IMR-90 (cell line): ENCODE measurements around the gene ZNF726. TPM values are rescaled to one million over a fixed set of nuclear protein-coding genes. Genes with fewer than 3 reads are reported as not detected.

Source experiments
- ATAC-seq: fragments of 200-7000 bp; cut with Tn5 transposase; 2 replicates; pipeline ENCODE4 v1.9.1; 2020; ENCODE audit warnings: low read depth, mild to moderate bottlenecking, moderate library complexity
- BruUV-seq: library from RNA; stranded (reverse); fragments of 400-500 nt; replicated peaks from 2 replicates; lab custom pipeline; 2021; lab: Mats Ljungman, UMichigan
- CTCF ChIA-PET: fragments of 300-600 bp; formaldehyde crosslinking; extraction: SDS; loops from one replicate; lab custom pipeline; 2021; ENCODE audit warnings: antibody characterized with exemption; lab: Yijun Ruan, JAX
- POLR2A ChIA-PET: fragments of 300-600 bp; sonication (Branson Sonifier 250); formaldehyde crosslinking; loops from one replicate; lab custom pipeline; 2022; ENCODE audit warnings: antibody characterized with exemption; ENCODE audit not compliant: unreplicated experiment; lab: Charles Lee
- DNase-seq: peaks from one replicate; pipeline ENCODE4 v3.0.0; 2013
- H2AFZ ChIP-seq: replicated peaks from 2 replicates; pipeline ENCODE3; 2013; ENCODE audit warnings: low read length, mild to moderate bottlenecking; ENCODE audit not compliant: poor library complexity
- H2AK5ac ChIP-seq: 2 replicates; pipeline ENCODE4 v1.6.1; 2013; ENCODE audit warnings: low read depth, low read length, inconsistent platforms
- H2AK9ac ChIP-seq: replicated peaks from 2 replicates; pipeline ENCODE3; 2013; ENCODE audit warnings: mild to moderate bottlenecking, low read depth, low read length, moderate library complexity; ENCODE audit not compliant: poor library complexity
- H2BK120ac ChIP-seq: 2 replicates; pipeline ENCODE4 v1.6.1; 2013; ENCODE audit warnings: low read depth, low read length, inconsistent platforms
- H2BK15ac ChIP-seq: 3 replicates; pipeline ENCODE4 v1.6.1; 2013; ENCODE audit warnings: low read depth, low read length, inconsistent platforms
- H2BK20ac ChIP-seq: 2 replicates; pipeline ENCODE4 v1.6.1; 2013; ENCODE audit warnings: low read depth, mild to moderate bottlenecking, inconsistent platforms, low read length, moderate library complexity
- H2BK5ac ChIP-seq: 2 replicates; pipeline ENCODE4 v1.6.1; 2013; ENCODE audit warnings: mild to moderate bottlenecking, low read depth, low read length, inconsistent platforms; ENCODE audit not compliant: poor library complexity, severe bottlenecking
- H3K14ac ChIP-seq: replicated peaks from 2 replicates; pipeline ENCODE4 v1.6.1; 2013; ENCODE audit warnings: low read depth, low read length, inconsistent platforms
- H3K18ac ChIP-seq: 2 replicates; pipeline ENCODE4 v1.6.1; 2013; ENCODE audit warnings: low read depth, low read length, control low read depth
- H3K23ac ChIP-seq: 2 replicates; pipeline ENCODE4 v1.6.1; 2013; ENCODE audit warnings: low read depth, low read length, inconsistent platforms
- H3K27ac ChIP-seq: 2 replicates; pipeline ENCODE4 v1.5.1; 2013; ENCODE audit warnings: mild to moderate bottlenecking, control low read depth, low read length; ENCODE audit not compliant: insufficient read depth
- H3K27me3 ChIP-seq: 2 replicates; pipeline ENCODE4 v1.6.1; 2013; ENCODE audit warnings: low read length; ENCODE audit not compliant: control insufficient read depth, insufficient read depth
- H3K36me3 ChIP-seq: 2 replicates; pipeline ENCODE4 v1.6.1; 2013; ENCODE audit warnings: low read length, mixed read lengths; ENCODE audit not compliant: control insufficient read depth, insufficient read depth
- H3K4ac ChIP-seq: 2 replicates; pipeline ENCODE4 v1.6.1; 2013; ENCODE audit warnings: low read depth, low read length, inconsistent platforms
- H3K4me1 ChIP-seq: 2 replicates; pipeline ENCODE4 v1.6.1; 2013; ENCODE audit warnings: low read length, mixed read lengths; ENCODE audit not compliant: control insufficient read depth, insufficient read depth
- H3K4me2 ChIP-seq: 2 replicates; pipeline ENCODE4 v1.6.1; 2013; ENCODE audit warnings: low read depth, mild to moderate bottlenecking, control low read depth, low read length, moderate library complexity
- H3K4me3 ChIP-seq: 2 replicates; pipeline ENCODE4 v1.5.1; 2013; ENCODE audit warnings: low read depth, mild to moderate bottlenecking, control low read depth, low read length, moderate library complexity; ENCODE audit not compliant: insufficient read depth
- H3K56ac ChIP-seq: 2 replicates; pipeline ENCODE4 v1.6.1; 2013; ENCODE audit warnings: low read length, inconsistent platforms; ENCODE audit not compliant: insufficient read depth; ENCODE audit errors: extremely low read depth
- H3K79me1 ChIP-seq, 2 experiments: 2 replicates each; pipeline ENCODE4 v1.6.1; 2013; ENCODE audit warnings: low read length in 2 of 2, inconsistent platforms in 1 of 2, low read depth in 1 of 2
- H3K9ac ChIP-seq: 2 replicates; pipeline ENCODE4 v1.6.1; 2013; ENCODE audit warnings: low read depth, low read length, control low read depth
- H3K9me1 ChIP-seq: 2 replicates; pipeline ENCODE4 v1.6.1; 2013; ENCODE audit warnings: low read length, inconsistent platforms; ENCODE audit not compliant: insufficient read depth
- H3K9me3 ChIP-seq: 2 replicates; pipeline ENCODE4 v1.6.1; 2013; ENCODE audit warnings: low read length; ENCODE audit not compliant: control insufficient read depth, insufficient read depth
- H4K20me1 ChIP-seq: 2 replicates; pipeline ENCODE4 v1.6.1; 2013; ENCODE audit warnings: low read length, inconsistent platforms; ENCODE audit not compliant: insufficient read depth
- H4K5ac ChIP-seq: 2 replicates; pipeline ENCODE4 v1.6.1; 2013; ENCODE audit warnings: mild to moderate bottlenecking, low read depth, low read length, control low read depth
- H4K8ac ChIP-seq, 2 experiments: 2 replicates each; pipeline ENCODE4 v1.6.1; 2013; ENCODE audit warnings: low read depth in 2 of 2, low read length in 2 of 2, control low read depth in 1 of 2, inconsistent platforms in 1 of 2
- H4K91ac ChIP-seq: 2 replicates; pipeline ENCODE4 v1.6.1; 2013; ENCODE audit warnings: low read depth, low read length, inconsistent platforms; ENCODE audit not compliant: insufficient read depth
- BHLHE40 ChIP-seq: fragments of 150-350 bp; IDR thresholded peaks from 2 replicates; pipeline ENCODE4 v1.6.1; 2016; ENCODE audit warnings: mild to moderate bottlenecking, low read depth, low read length
- CEBPB ChIP-seq: IDR thresholded peaks from 2 replicates; pipeline ENCODE4 v1.6.1; 2012; ENCODE audit warnings: low read depth, low read length, improper control_type of control experiment
- CHD1 ChIP-seq: IDR thresholded peaks from 2 replicates; pipeline ENCODE4 v1.6.1; 2012; ENCODE audit warnings: low read depth, low read length, improper control_type of control experiment
- FOS ChIP-seq: fragments of 150-350 bp; IDR thresholded peaks from 2 replicates; pipeline ENCODE4 v1.6.1; 2016; ENCODE audit warnings: low read depth, low read length
- MAFK ChIP-seq: IDR thresholded peaks from 2 replicates; pipeline ENCODE4 v1.6.1; 2012; ENCODE audit warnings: low read depth, low read length, improper control_type of control experiment
- MAZ ChIP-seq: IDR thresholded peaks from 2 replicates; pipeline ENCODE4 v1.6.1; 2012; ENCODE audit warnings: low read depth, mild to moderate bottlenecking, low read length, improper control_type of control experiment, moderate library complexity, borderline replicate concordance
- MXI1 ChIP-seq: IDR thresholded peaks from 2 replicates; pipeline ENCODE4 v1.6.1; 2012; ENCODE audit warnings: low read depth, mild to moderate bottlenecking, low read length, moderate library complexity, borderline replicate concordance
- NFE2L2 ChIP-seq: fragments of 150-350 bp; IDR thresholded peaks from 2 replicates; pipeline ENCODE4 v1.6.1; 2016; ENCODE audit warnings: low read depth, mild to moderate bottlenecking, low read length
- POLR2A ChIP-seq: IDR thresholded peaks from 2 replicates; pipeline ENCODE4 v1.6.1; 2012; ENCODE audit warnings: mild to moderate bottlenecking, low read depth, low read length
- RAD21 ChIP-seq: IDR thresholded peaks from 2 replicates; pipeline ENCODE4 v1.6.1; 2012; ENCODE audit warnings: low read length, improper control_type of control experiment
- RCOR1 ChIP-seq: IDR thresholded peaks from 2 replicates; pipeline ENCODE4 v1.6.1; 2012; ENCODE audit warnings: mild to moderate bottlenecking, low read length, improper control_type of control experiment; ENCODE audit not compliant: insufficient replicate concordance
- RFX5 ChIP-seq: IDR thresholded peaks from 2 replicates; pipeline ENCODE4 v1.8.0; 2012; ENCODE audit warnings: low read depth, mild to moderate bottlenecking, low read length, moderate library complexity
- SMC3 ChIP-seq: fragments of 150-350 bp; IDR thresholded peaks from 2 replicates; pipeline ENCODE4 v1.6.1; 2016; ENCODE audit warnings: low read depth, mild to moderate bottlenecking, antibody characterized with exemption, low read length, moderate library complexity
- WGBS, 2 experiments: methylation state at CpG; one replicate each; pipeline versions ENCODE4 v1.1.5 to v1.1.7; 2013; ENCODE audit warnings: missing lambda C conversion rate in 2 of 2; ENCODE audit not compliant: insufficient read length in 1 of 2; ENCODE audit errors: extremely low coverage in 2 of 2; 5-methylcytosine and 5-hydroxymethylcytosine counted together
- dilution Hi-C: fragments of 300-500 bp; cut with HindIII; formaldehyde crosslinking; loops from one replicate; pipeline ENCODE4 v1.14.3; 2018; ENCODE audit warnings: low sequenced_read_pairs; ENCODE audit not compliant: unreplicated experiment
- in situ Hi-C: fragments of 300-500 bp; cut with MboI; formaldehyde crosslinking; loops from 3 replicates; pipeline ENCODE4 v1.14.3; 2019; ENCODE audit warnings: low sequenced_read_pairs, inconsistent platforms, mixed read lengths
- intact Hi-C: fragments of 100-400 bp; cut with micrococcal nuclease; formaldehyde crosslinking; loops from 2 replicates; pipeline ENCODE4 v1.10.0; 2022
- polyA plus RNA-seq, 3 experiments: library from polyadenylated mRNA; depleted of rRNA; stranded (reverse); fragments of >200 nt; gene quantifications; 2 replicates each; pipeline ENCODE4 v1.2.3, GENCODE V29; 2012; ENCODE audit warnings: low replicate concordance in 1 of 3
- total RNA-seq: library from RNA; depleted of rRNA; stranded (reverse); fragments of >200 nt; gene quantifications from 2 replicates; pipeline ENCODE4 v1.2.3, GENCODE V29; 2012
- TF ChIP-seq, protein P1 (sequence below): conservative IDR thresholded peaks from 2 replicates; pipeline ENCODE4 v1.5.1; 2012; ENCODE audit warnings: mild to moderate bottlenecking, low read depth, low read length, improper control_type of control experiment
- TF ChIP-seq, protein P2 (sequence below): fragments of 150-350 bp; IDR thresholded peaks from 2 replicates; pipeline ENCODE4 v1.6.1; 2017; ENCODE audit warnings: mild to moderate bottlenecking, antibody characterized with exemption, low read length, low read depth
- TF ChIP-seq, protein P3 (sequence below): fragments of 150-350 bp; IDR thresholded peaks from 2 replicates; pipeline ENCODE4 v1.6.1; 2016; ENCODE audit warnings: low read depth, mild to moderate bottlenecking, low read length, moderate library complexity, borderline replicate concordance

The ZNF726 gene
- total and polyA plus RNA-seq, 2 of the 4 experiments (the other 2 are of a cell fraction) = 1.2 to 2.0 TPM

DNA sequence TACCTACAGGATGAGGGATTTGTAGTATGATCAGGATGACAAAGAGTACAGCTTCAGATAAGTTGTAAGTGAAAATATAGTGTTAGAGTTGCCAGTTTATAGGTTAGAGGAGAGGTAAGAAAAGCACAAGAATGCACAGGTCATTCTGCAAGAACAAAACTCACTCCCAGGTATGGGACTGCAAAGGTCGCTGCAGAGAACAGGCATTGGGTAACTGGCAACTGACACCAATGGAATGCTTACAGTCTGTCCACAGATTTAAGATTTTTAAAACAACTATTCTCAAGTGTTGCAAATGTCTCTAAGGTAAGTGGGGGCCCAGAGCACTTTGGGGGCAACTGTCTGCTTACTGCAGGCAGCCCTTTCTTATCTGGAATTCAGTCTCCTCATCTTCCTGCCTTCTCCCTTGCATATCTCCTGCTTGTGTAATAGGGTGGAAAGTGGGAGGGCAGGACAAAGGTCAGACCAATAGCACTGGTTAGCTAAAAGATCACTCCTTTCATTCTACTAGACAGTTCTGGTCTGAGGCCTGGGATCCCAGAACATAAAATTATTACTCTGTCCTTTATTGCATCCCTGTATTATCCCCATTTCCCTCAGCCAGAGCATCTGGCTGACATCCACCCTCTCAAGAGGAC is 42.3 kb upstream of the ZNF726 start:
- Histone ChIP-seq H2BK120ac (no peak overlapping the region), H3K4me3 (no peak overlapping the region), H3K9me1 (no peaks in the 10 kb centered on the region), H3K4me1 (no peaks in the 10 kb centered on the region), H3K27me3 (no peaks in the 10 kb centered on the region), H4K20me1 (no peaks in the 10 kb centered on the region), H3K4me2 (no peak overlapping the region), H3K18ac (no peak overlapping the region), H3K27ac (no peak overlapping the region), H4K8ac (no peak overlapping the region), H3K9ac (no peak overlapping the region), H2AFZ (no peak overlapping the region), H4K5ac (no peak overlapping the region), H3K14ac (no peak overlapping the region), H3K56ac (no peak overlapping the region), H3K36me3 (no peaks in the 10 kb centered on the region), H2BK5ac (no peak overlapping the region), H3K4ac (no peak overlapping the region), H3K9me3 (peaks cover 7% of the 10 kb centered on the region; the same call in 1 of the 2 replicates), H2BK20ac (no peak overlapping the region), H2AK9ac (no peak overlapping the region), H3K23ac (no peak overlapping the region), H4K91ac (no peak overlapping the region), H2BK15ac (no peak overlapping the region), H2AK5ac (no peak overlapping the region), H3K79me1 (no peaks in the 10 kb centered on the region)
- BruUV-seq = no TSS peak
- in situ Hi-C loops = no loop called here
- no CpG with 5 or more reads among the region's 1 CpG for WGBS, 2 experiments
- intact Hi-C loops = no loop called here
- ATAC-seq = no peak
- dilution Hi-C loops = no loop called here
- TF ChIP-seq NFE2L2 (no peak), MXI1 (no peak), POLR2A (no peak), SMC3 (no peak), CEBPB (no peak), FOS (no peak), RCOR1 (no peak), MAFK (no peak), BHLHE40 (no peak), RFX5 (no peak), RAD21 (no peak), MAZ (no peak), CHD1 (no peak)
- TF ChIP-seq, protein P1, sequence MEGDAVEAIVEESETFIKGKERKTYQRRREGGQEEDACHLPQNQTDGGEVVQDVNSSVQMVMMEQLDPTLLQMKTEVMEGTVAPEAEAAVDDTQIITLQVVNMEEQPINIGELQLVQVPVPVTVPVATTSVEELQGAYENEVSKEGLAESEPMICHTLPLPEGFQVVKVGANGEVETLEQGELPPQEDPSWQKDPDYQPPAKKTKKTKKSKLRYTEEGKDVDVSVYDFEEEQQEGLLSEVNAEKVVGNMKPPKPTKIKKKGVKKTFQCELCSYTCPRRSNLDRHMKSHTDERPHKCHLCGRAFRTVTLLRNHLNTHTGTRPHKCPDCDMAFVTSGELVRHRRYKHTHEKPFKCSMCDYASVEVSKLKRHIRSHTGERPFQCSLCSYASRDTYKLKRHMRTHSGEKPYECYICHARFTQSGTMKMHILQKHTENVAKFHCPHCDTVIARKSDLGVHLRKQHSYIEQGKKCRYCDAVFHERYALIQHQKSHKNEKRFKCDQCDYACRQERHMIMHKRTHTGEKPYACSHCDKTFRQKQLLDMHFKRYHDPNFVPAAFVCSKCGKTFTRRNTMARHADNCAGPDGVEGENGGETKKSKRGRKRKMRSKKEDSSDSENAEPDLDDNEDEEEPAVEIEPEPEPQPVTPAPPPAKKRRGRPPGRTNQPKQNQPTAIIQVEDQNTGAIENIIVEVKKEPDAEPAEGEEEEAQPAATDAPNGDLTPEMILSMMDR = no peak
- TF ChIP-seq, protein P2, sequence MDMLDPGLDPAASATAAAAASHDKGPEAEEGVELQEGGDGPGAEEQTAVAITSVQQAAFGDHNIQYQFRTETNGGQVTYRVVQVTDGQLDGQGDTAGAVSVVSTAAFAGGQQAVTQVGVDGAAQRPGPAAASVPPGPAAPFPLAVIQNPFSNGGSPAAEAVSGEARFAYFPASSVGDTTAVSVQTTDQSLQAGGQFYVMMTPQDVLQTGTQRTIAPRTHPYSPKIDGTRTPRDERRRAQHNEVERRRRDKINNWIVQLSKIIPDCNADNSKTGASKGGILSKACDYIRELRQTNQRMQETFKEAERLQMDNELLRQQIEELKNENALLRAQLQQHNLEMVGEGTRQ = no peak
- TF ChIP-seq, protein P3, sequence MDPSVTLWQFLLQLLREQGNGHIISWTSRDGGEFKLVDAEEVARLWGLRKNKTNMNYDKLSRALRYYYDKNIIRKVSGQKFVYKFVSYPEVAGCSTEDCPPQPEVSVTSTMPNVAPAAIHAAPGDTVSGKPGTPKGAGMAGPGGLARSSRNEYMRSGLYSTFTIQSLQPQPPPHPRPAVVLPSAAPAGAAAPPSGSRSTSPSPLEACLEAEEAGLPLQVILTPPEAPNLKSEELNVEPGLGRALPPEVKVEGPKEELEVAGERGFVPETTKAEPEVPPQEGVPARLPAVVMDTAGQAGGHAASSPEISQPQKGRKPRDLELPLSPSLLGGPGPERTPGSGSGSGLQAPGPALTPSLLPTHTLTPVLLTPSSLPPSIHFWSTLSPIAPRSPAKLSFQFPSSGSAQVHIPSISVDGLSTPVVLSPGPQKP = no peak
- no peak for DNase-seq
- POLR2A ChIA-PET = no interaction called here
- CTCF ChIA-PET = no interaction called here
